Caco-2 (cell line): ENCODE results near the gene EEF1A1. TPM values are rescaled to one million over a fixed set of nuclear protein-coding genes. Genes with fewer than 3 reads are reported as not detected.

ENCODE experiments used
- BruUV-seq: library from RNA; stranded (reverse); fragments of 400-500 nt; replicated peaks from 2 replicates; lab custom pipeline; 2021; lab: Mats Ljungman, UMichigan
- CTCF ChIA-PET: fragments of 300-600 bp; sonication (Branson Sonifier 250); formaldehyde crosslinking; loops from one replicate; lab custom pipeline; 2022; ENCODE audit warnings: antibody characterized with exemption; lab: Charles Lee
- POLR2A ChIA-PET: fragments of 300-600 bp; sonication (Branson Sonifier 250); formaldehyde crosslinking; loops from one replicate; lab custom pipeline; 2022; ENCODE audit warnings: antibody characterized with exemption; lab: Charles Lee
- DNase-seq, 2 experiments: peaks; one replicate each; pipeline versions ENCODE4 v3.0.0 to v3.0.0-alpha.2; 2020 to 2022
- H3K27me3 ChIP-seq: replicated peaks from 2 replicates; pipeline ENCODE4 v1.6.0; 2011; ENCODE audit warnings: low read length; ENCODE audit not compliant: control insufficient read depth, insufficient read depth
- H3K36me3 ChIP-seq: 2 replicates; pipeline ENCODE4 v1.5.1; 2011; ENCODE audit warnings: low read length; ENCODE audit not compliant: control insufficient read depth, insufficient read depth
- H3K4me1 ChIP-seq: fragments of 250-450 bp; sonication (Bioruptor Pico); 2 replicates; pipeline ENCODE4 v1.5.1; 2020; ENCODE audit warnings: mild to moderate bottlenecking
- H3K4me3 ChIP-seq: 2 replicates; pipeline ENCODE4 v1.5.1; 2011; ENCODE audit warnings: low read depth, mild to moderate bottlenecking, control low read depth, low read length
- H3K9me3 ChIP-seq: fragments of 250-450 bp; sonication (Bioruptor Pico); 2 replicates; pipeline ENCODE4 v1.5.1; 2020; ENCODE audit warnings: mild to moderate bottlenecking, moderate library complexity
- H3K27ac Mint-ChIP-seq: one replicate; pipeline ENCODE4 v1.8.0; 2022; ENCODE audit warnings: mixed read lengths; ENCODE audit not compliant: unreplicated experiment
- H3K27me3 Mint-ChIP-seq: one replicate; pipeline ENCODE4 v1.8.0; 2022; ENCODE audit warnings: mixed read lengths; ENCODE audit not compliant: insufficient read depth, unreplicated experiment
- H3K36me3 Mint-ChIP-seq: one replicate; pipeline ENCODE4 v1.8.0; 2022; ENCODE audit warnings: mild to moderate bottlenecking, mixed read lengths; ENCODE audit not compliant: insufficient read depth, unreplicated experiment
- H3K4me1 Mint-ChIP-seq: one replicate; pipeline ENCODE4 v1.8.0; 2022; ENCODE audit warnings: low read depth, mixed read lengths; ENCODE audit not compliant: unreplicated experiment
- H3K4me3 Mint-ChIP-seq: one replicate; pipeline ENCODE4 v1.8.0; 2022; ENCODE audit warnings: mild to moderate bottlenecking, moderate library complexity, mixed read lengths; ENCODE audit not compliant: unreplicated experiment
- H3K9me3 Mint-ChIP-seq: one replicate; pipeline ENCODE4 v1.8.0; 2022; ENCODE audit warnings: mixed read lengths; ENCODE audit not compliant: unreplicated experiment
- intact Hi-C: fragments of 100-400 bp; cut with micrococcal nuclease; formaldehyde crosslinking; loops from one replicate; pipeline ENCODE4 v1.10.0; 2022; ENCODE audit not compliant: unreplicated experiment
- total RNA-seq: library from RNA; stranded (reverse); gene quantifications from 2 replicates; pipeline ENCODE4 v1.2.3, GENCODE V29; 2022
- TF ChIP-seq, protein P1 (sequence below), 2 experiments: fragments of 200-600 bp in 1 of 2; IDR thresholded peaks; 1 replicate in 1 of 2; 2 replicates in 1 of 2; pipeline versions ENCODE4 v1.5.1 to v1.8.0; 2011 to 2022; ENCODE audit warnings: antibody characterized with exemption in 1 of 2, control low read depth in 1 of 2, inconsistent platforms in 1 of 2, low read depth in 1 of 2, low read length in 1 of 2, mild to moderate bottlenecking in 1 of 2, moderate library complexity in 1 of 2; ENCODE audit not compliant: insufficient read depth in 1 of 2, severe bottlenecking in 1 of 2, unreplicated experiment in 1 of 2

Gene EEF1A1
- total RNA-seq, 1 experiment from 2014 or later, result 9,491 TPM

DNA sequence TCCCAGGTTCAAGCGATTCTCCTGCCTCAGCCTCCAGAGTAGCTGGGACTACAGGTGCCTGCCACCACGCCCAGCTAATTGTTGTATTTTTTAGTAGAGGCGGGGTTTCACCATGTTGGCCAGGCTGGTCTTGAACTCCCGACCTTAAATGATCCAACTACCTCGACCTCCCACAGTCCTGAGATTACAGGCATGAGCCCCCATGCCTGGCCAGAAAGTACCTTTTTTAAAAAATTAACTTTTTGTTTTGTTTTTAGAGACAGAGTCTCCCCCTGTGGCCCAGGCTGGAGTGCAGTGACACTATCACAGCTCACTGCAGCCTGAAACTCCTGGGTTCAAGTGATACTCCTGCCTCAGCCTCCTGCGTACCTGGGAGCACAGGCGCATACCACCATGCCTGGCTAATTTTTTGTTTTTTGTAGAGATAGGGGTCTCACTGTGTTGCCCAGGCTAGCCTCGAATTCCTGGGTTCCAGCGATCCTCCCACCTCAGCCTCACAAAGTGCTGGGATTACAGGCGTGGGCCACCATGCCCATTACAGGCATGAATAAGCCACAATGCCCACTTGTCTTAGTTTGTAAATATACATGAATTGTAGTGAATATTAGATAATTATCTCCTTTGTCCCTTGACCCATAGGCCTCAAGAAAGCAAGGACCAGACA is 17.4 kb upstream of the EEF1A1 start:
- Mint-ChIP-seq H3K4me3 (no peak overlapping the region), H3K27me3 (no peaks in the 10 kb centered on the region), H3K27ac (no peak overlapping the region), H3K9me3 (no peaks in the 10 kb centered on the region), H3K4me1 (no peaks in the 10 kb centered on the region), H3K36me3 (no peaks in the 10 kb centered on the region)
- BruUV-seq, result no TSS peak
- peaks cover 6% of the 10 kb centered on the region; the same call in 1 of the 2 replicates for H3K4me1 ChIP-seq
- H3K9me3 ChIP-seq, result no peaks in the 10 kb centered on the region
- TF ChIP-seq, protein P1, sequence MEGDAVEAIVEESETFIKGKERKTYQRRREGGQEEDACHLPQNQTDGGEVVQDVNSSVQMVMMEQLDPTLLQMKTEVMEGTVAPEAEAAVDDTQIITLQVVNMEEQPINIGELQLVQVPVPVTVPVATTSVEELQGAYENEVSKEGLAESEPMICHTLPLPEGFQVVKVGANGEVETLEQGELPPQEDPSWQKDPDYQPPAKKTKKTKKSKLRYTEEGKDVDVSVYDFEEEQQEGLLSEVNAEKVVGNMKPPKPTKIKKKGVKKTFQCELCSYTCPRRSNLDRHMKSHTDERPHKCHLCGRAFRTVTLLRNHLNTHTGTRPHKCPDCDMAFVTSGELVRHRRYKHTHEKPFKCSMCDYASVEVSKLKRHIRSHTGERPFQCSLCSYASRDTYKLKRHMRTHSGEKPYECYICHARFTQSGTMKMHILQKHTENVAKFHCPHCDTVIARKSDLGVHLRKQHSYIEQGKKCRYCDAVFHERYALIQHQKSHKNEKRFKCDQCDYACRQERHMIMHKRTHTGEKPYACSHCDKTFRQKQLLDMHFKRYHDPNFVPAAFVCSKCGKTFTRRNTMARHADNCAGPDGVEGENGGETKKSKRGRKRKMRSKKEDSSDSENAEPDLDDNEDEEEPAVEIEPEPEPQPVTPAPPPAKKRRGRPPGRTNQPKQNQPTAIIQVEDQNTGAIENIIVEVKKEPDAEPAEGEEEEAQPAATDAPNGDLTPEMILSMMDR (IDR thresholded peaks at IDR 0.05; ENCODE audit: insufficient read depth in 1 of 2, low read depth in 1 of 2, low read length in 1 of 2, severe bottlenecking in 1 of 2, unreplicated experiment in 1 of 2), result no peak
- no peaks in the 10 kb centered on the region for H3K36me3 ChIP-seq
- H3K27me3 ChIP-seq, result no peaks in the 10 kb centered on the region
- no peak for DNase-seq
- intact Hi-C loops, result no loop called here
- CTCF ChIA-PET, result no interaction called here
- POLR2A ChIA-PET, result no interaction called here
- no peak overlapping the region for H3K4me3 ChIP-seq

DNA sequence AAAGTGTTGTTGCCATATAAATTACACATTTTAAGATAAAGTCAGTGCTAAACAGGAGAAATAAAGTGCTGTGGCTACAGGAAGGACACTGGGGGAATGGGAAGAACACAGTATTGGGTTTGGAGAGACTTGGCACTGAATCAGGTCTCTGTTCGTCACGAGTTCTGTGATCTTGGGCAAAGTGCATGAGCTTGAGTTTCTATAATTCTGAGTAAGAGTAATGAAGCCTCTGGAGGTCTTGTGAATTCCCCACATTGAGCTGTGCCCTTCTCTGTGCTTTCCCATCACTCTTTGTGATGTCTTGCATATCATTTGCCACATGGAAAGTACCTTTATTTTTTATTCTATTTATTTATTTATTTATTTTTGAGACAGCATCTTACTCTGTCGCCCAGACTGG is 16.8 kb upstream of the EEF1A1 start:
- H3K27me3 Mint-ChIP-seq, result no peaks in the 10 kb centered on the region
- Histone ChIP-seq H3K36me3 (no peaks in the 10 kb centered on the region), H3K27me3 (no peaks in the 10 kb centered on the region), H3K4me3 (no peak overlapping the region), H3K9me3 (no peaks in the 10 kb centered on the region), H3K4me1 (peaks cover 6% of the 10 kb centered on the region; the same call in 1 of the 2 replicates)
- intact Hi-C loops, result no loop called here
- no peak for DNase-seq
- H3K36me3 Mint-ChIP-seq, result no peaks in the 10 kb centered on the region
- TF ChIP-seq, protein P1 (IDR thresholded peaks at IDR 0.05; ENCODE audit: insufficient read depth in 1 of 2, low read depth in 1 of 2, low read length in 1 of 2, severe bottlenecking in 1 of 2, unreplicated experiment in 1 of 2), result no peak
- no TSS peak for BruUV-seq
- no peak overlapping the region for H3K4me3 Mint-ChIP-seq
- H3K9me3 Mint-ChIP-seq, result no peaks in the 10 kb centered on the region
- H3K4me1 Mint-ChIP-seq, result no peaks in the 10 kb centered on the region
- ChIA-PET CTCF (no interaction called here), POLR2A (no interaction called here)
- no peak overlapping the region for H3K27ac Mint-ChIP-seq

DNA sequence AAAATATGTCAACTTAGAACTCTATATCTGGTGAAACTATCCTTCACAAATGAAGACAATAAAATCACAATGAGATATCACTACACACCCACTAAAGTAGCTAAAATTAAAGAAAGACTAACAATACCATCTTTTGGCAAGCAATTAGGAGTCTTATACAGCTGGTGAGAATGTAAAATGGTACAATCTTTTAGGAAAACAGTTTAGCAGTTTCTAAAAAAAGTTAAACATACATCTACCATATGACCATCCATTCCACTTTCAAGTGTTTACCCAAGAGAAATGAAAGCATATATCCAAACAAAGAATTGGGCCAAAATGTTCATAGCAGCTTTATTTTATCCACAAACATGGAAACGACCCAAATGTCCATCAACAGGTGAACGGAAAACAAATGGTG is 13.8 kb upstream of the EEF1A1 start:
- intact Hi-C loops, result no loop called here
- CTCF ChIA-PET, result no interaction called here
- Histone ChIP-seq H3K9me3 (no peaks in the 10 kb centered on the region), H3K4me1 (peaks cover 6% of the 10 kb centered on the region; the same call in 1 of the 2 replicates), H3K27me3 (no peaks in the 10 kb centered on the region), H3K4me3 (no peak overlapping the region), H3K36me3 (no peaks in the 10 kb centered on the region)
- Mint-ChIP-seq H3K27ac (no peak overlapping the region), H3K4me1 (no peaks in the 10 kb centered on the region), H3K36me3 (no peaks in the 10 kb centered on the region), H3K27me3 (no peaks in the 10 kb centered on the region), H3K9me3 (no peaks in the 10 kb centered on the region), H3K4me3 (no peak overlapping the region)
- POLR2A ChIA-PET, result no interaction called here
- no peak for DNase-seq
- TF ChIP-seq, protein P1 (IDR thresholded peaks at IDR 0.05; ENCODE audit: insufficient read depth in 1 of 2, low read depth in 1 of 2, low read length in 1 of 2, severe bottlenecking in 1 of 2, unreplicated experiment in 1 of 2), result no peak
- BruUV-seq, result no TSS peak
